HL-60 (cell line): Measurements from ENCODE around the gene STIP1.

Experiments used
- CTCF ChIP-seq: IDR thresholded peaks from one replicate; pipeline ENCODE4 v1.5.1; 2011; ENCODE audit warnings: low read length, control low read depth, inconsistent platforms; ENCODE audit not compliant: insufficient read depth
- GABPA ChIP-seq: IDR thresholded peaks from 2 replicates; pipeline ENCODE4 v1.6.1; 2012; ENCODE audit warnings: low read depth
- POLR2AphosphoS5 ChIP-seq: IDR thresholded peaks from 2 replicates; pipeline ENCODE4 v1.6.1; 2012; ENCODE audit warnings: low read depth
- REST ChIP-seq: IDR thresholded peaks from 2 replicates; pipeline ENCODE4 v1.6.1; 2012; ENCODE audit warnings: low read depth; ENCODE audit not compliant: insufficient replicate concordance
- SPI1 ChIP-seq: IDR thresholded peaks from 2 replicates; pipeline ENCODE4 v1.6.1; 2012; ENCODE audit warnings: low read depth, mild to moderate bottlenecking, borderline replicate concordance

GRCh38 chr11:64251016-64251752 is 65.2 kb downstream of the STIP1 start, which contains the start of gene PLCB3:
- TF ChIP-seq CTCF (no peak), POLR2AphosphoS5 (no peak), REST (no peak), GABPA (no peak), SPI1 (no peak)
